ENCODE measurements around the gene IGLL5. TPM values are rescaled to one million over a fixed set of nuclear protein-coding genes. Genes with fewer than 3 reads are reported as not detected.

IGLL5 gene
- total and polyA plus RNA-seq, 4 experiments from 2014 or later = 0.26 to 3.6 TPM; not detected in 2

DNA sequence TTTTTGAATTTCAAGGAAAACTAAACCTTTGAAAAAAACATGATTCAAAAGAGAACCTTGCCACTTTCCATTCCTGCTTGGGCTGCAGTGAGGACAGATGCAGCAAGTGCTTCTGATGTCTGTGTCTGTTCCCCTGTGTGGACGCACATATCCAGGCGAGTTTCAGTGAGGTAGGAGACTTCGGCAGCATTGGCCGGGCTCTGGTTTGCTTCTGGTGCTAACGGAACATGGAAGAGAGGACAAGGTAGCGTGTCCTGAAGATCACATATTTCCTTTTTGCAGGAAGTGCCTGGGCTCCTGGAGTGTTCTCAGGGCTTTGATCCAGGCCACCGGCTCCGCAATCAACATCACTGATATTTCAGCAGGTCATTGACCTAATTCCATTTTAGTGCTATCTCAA, 33.1 kb upstream of the IGLL5 start:
- POLR2A ChIA-PET (ENCODE audit: partially characterized antibody) = interaction anchor here (2.0 to 14.8 kb wide), 2 partner anchors 12 to 38 kb away, joined by 8 to 250 read pairs; no protein-coding TSS in a partner anchor

DNA sequence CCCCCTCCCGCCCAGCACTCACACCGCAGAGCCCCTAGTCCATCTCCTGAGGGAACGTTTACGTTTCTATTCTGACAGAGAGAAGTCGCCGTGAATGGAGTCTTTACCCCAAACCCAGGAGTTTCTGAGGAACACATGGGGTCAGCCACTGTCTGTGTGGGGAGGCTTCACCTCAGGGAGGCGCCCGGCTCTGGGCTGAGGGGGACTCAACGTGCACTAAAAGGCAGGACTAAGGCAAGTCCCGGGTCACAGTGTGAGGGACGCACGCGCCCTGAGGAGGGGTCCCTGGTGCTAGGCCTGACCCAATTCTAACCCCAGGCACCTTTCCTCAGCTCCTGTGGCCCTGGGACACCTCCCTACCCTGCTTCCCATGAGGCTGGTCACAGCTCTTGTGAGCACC, 32.5 kb upstream of the IGLL5 start:
- H3K36me3 Mint-ChIP-seq = no peaks in the 10 kb centered on the region
- H3K4me3 Mint-ChIP-seq = no peak overlapping the region
- CTCF ChIA-PET (ENCODE audit: partially characterized antibody) = interaction anchor here (0.9 to 15.2 kb wide), 14 partner anchors 9 to 110 kb away, joined by 3 to 560 read pairs (median 7); no protein-coding TSS in a partner anchor
- Histone ChIP-seq H3K4me1 (ENCODE audit: insufficient read depth, low read length) (no peaks in the 10 kb centered on the region), H3K27ac (ENCODE audit: low read depth, low read length) (no peak overlapping the region), H3K27me3 (ENCODE audit: insufficient read depth, low read length) (no peaks in the 10 kb centered on the region), H3K4me3 (ENCODE audit: low read length in 2 of 2) (no peak overlapping the region), H3K36me3 (ENCODE audit: insufficient read depth, low read length) (no peaks in the 10 kb centered on the region), H3K9me3 (ENCODE audit: control insufficient read depth in 1 of 2, low read length in 2 of 2) (no peaks in the 10 kb centered on the region)
- DNase-seq = no peak
- H3K9me3 Mint-ChIP-seq = no peaks in the 10 kb centered on the region
- POLR2A ChIA-PET (ENCODE audit: partially characterized antibody) = interaction anchor here (1.0 to 14.8 kb wide), 6 partner anchors 11 to 102 kb away, joined by 3 to 250 read pairs (median 7); no protein-coding TSS in a partner anchor
- peaks cover 0 to 1% of the 10 kb centered on the region in 2 donors for H3K27me3 Mint-ChIP-seq
- peak overlapping the region in 1 of 7 donors; percentile 53 for H3K27ac Mint-ChIP-seq
- intact Hi-C loops (cut with micrococcal nuclease) = no loop called here
- H3K4me1 Mint-ChIP-seq = peaks cover 3 to 11% (median 5%) of the 10 kb centered on the region in 4 donors

More for the DNA sequence above, 33.1 kb upstream of the IGLL5 start:
- Histone ChIP-seq H3K27me3 (ENCODE audit: insufficient read depth, low read length) (no peaks in the 10 kb centered on the region), H3K27ac (ENCODE audit: low read depth, low read length) (no peak overlapping the region), H3K4me3 (ENCODE audit: low read length in 2 of 2) (no peak overlapping the region), H3K4me1 (ENCODE audit: insufficient read depth, low read length) (no peaks in the 10 kb centered on the region), H3K36me3 (ENCODE audit: insufficient read depth, low read length) (no peaks in the 10 kb centered on the region), H3K9me3 (ENCODE audit: control insufficient read depth in 1 of 2, low read length in 2 of 2) (no peaks in the 10 kb centered on the region)
- no peaks in the 10 kb centered on the region for H3K36me3 Mint-ChIP-seq
- no peak overlapping the region for H3K4me3 Mint-ChIP-seq
- peaks cover 0 to 1% of the 10 kb centered on the region in 2 donors for H3K27me3 Mint-ChIP-seq
- DNase-seq = no peak
- H3K9me3 Mint-ChIP-seq = no peaks in the 10 kb centered on the region
- no peak overlapping the region for H3K27ac Mint-ChIP-seq
- CTCF ChIA-PET (ENCODE audit: partially characterized antibody) = interaction anchor here (1.9 to 15.2 kb wide), 3 partner anchors 11 to 39 kb away, joined by 5 to 560 read pairs (median 12); no protein-coding TSS in a partner anchor
- intact Hi-C loops (cut with micrococcal nuclease) = no loop called here
- peaks cover 4 to 12% (median 5%) of the 10 kb centered on the region in 4 donors for H3K4me1 Mint-ChIP-seq

DNA sequence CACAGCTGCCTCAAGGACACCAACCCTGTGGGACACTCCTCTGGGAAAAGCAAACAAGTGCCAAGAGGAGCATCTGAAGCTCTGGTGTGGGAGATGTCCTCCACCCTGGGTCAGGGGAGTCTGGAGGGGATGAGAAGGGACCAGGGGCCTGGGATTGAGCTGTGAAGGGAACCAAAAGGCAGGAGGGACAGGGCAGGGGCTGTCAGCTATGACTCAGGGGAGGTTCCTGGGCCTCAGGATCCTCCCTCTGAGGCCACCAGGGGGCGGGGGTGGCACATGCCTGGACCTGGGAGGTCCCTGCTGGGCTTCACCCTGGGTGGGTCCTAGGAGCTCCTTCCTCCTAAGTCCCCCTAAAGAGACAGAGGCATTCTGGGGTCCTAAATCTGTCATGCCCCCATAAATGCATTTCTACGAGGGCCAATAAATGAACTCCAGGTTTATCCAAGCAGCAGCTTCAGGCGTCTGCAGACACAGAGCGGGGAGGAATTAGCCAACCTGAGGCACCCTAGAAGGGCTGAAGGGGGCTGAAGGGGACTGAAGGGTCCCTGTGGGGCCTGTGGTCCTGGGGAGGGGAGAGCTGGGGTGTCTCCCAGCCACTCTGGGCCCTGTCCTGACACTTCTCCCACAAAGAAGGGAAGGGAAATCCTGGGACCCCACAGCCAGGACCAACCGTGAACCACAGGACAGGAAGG, 31.9 kb upstream of the IGLL5 start:
- Histone ChIP-seq H3K27me3 (ENCODE audit: insufficient read depth, low read length) (no peaks in the 10 kb centered on the region), H3K27ac (ENCODE audit: low read depth, low read length) (no peak overlapping the region), H3K36me3 (ENCODE audit: insufficient read depth, low read length) (no peaks in the 10 kb centered on the region), H3K9me3 (ENCODE audit: control insufficient read depth in 1 of 2, low read length in 2 of 2) (no peaks in the 10 kb centered on the region), H3K4me1 (ENCODE audit: insufficient read depth, low read length) (no peaks in the 10 kb centered on the region), H3K4me3 (ENCODE audit: low read length in 2 of 2) (no peak overlapping the region)
- no peaks in the 10 kb centered on the region for H3K9me3 Mint-ChIP-seq
- peak overlapping the region in 4 of 7 donors; percentile 1 to 74 (median 53) for H3K27ac Mint-ChIP-seq
- H3K4me3 Mint-ChIP-seq = no peak overlapping the region
- no peaks in the 10 kb centered on the region for H3K36me3 Mint-ChIP-seq
- ChIA-PET POLR2A (ENCODE audit: partially characterized antibody) (interaction anchor here (1.0 to 14.8 kb wide), 6 partner anchors 10 to 102 kb away, joined by 3 to 250 read pairs (median 7); no protein-coding TSS in a partner anchor), CTCF (ENCODE audit: partially characterized antibody) (interaction anchor here (0.9 to 15.2 kb wide), 15 partner anchors 8 to 110 kb away, joined by 3 to 560 read pairs (median 5); no protein-coding TSS in a partner anchor)
- peaks cover 0 to 1% of the 10 kb centered on the region in 2 donors for H3K27me3 Mint-ChIP-seq
- peak in 4 of 5 donors; percentile 11 to 25 (median 16) for DNase-seq
- intact Hi-C loops (cut with micrococcal nuclease) = no loop called here
- peaks cover 3 to 11% (median 5%) of the 10 kb centered on the region in 4 donors for H3K4me1 Mint-ChIP-seq

DNA sequence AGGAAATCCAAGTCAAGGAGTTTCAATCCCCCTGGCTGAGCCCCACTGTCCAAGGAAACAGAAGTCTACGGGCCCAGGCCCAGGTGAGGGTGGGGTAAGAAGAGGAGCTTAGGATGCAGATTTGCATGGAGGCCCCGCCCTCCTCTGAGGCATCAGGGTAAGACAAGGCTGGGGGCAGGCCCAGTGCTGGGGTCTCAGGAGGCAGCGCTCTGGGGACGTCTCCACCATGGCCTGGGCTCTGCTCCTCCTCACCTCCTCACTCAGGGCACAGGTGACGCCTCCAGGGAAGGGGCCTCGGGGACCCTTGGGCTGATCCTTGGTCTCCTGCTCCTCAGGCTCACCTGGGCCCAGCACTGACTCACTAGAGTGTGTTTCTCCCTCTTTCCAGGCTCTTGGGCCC, 31.3 kb upstream of the IGLL5 start:
- Mint-ChIP-seq H3K4me3 (no peak overlapping the region), H3K9me3 (no peaks in the 10 kb centered on the region), H3K27me3 (peaks cover 0 to under 1% of the 10 kb centered on the region in 2 donors), H3K4me1 (peaks cover 3 to 11% (median 5%) of the 10 kb centered on the region in 4 donors), H3K27ac (peak overlapping the region in 2 of 7 donors; percentile 31 to 81), H3K36me3 (no peaks in the 10 kb centered on the region)
- no peaks in the 10 kb centered on the region for H3K9me3 ChIP-seq (ENCODE audit: control insufficient read depth in 1 of 2, low read length in 2 of 2)
- intact Hi-C loops (cut with micrococcal nuclease) = no loop called here
- no peaks in the 10 kb centered on the region for H3K4me1 ChIP-seq (ENCODE audit: insufficient read depth, low read length)
- H3K27me3 ChIP-seq (ENCODE audit: insufficient read depth, low read length) = no peaks in the 10 kb centered on the region
- POLR2A ChIA-PET (ENCODE audit: partially characterized antibody) = interaction anchor here (1.1 to 14.8 kb wide), 4 partner anchors 10 to 103 kb away, joined by 3 to 250 read pairs (median 10); no protein-coding TSS in a partner anchor
- CTCF ChIA-PET (ENCODE audit: partially characterized antibody) = interaction anchor here (1.0 to 15.2 kb wide), 9 partner anchors 9 to 110 kb away, joined by 3 to 560 read pairs (median 12); no protein-coding TSS in a partner anchor
- no peak overlapping the region for H3K4me3 ChIP-seq (ENCODE audit: low read length in 2 of 2)
- no peak overlapping the region for H3K27ac ChIP-seq (ENCODE audit: low read depth, low read length)
- H3K36me3 ChIP-seq (ENCODE audit: insufficient read depth, low read length) = no peaks in the 10 kb centered on the region
- DNase-seq = no peak

DNA sequence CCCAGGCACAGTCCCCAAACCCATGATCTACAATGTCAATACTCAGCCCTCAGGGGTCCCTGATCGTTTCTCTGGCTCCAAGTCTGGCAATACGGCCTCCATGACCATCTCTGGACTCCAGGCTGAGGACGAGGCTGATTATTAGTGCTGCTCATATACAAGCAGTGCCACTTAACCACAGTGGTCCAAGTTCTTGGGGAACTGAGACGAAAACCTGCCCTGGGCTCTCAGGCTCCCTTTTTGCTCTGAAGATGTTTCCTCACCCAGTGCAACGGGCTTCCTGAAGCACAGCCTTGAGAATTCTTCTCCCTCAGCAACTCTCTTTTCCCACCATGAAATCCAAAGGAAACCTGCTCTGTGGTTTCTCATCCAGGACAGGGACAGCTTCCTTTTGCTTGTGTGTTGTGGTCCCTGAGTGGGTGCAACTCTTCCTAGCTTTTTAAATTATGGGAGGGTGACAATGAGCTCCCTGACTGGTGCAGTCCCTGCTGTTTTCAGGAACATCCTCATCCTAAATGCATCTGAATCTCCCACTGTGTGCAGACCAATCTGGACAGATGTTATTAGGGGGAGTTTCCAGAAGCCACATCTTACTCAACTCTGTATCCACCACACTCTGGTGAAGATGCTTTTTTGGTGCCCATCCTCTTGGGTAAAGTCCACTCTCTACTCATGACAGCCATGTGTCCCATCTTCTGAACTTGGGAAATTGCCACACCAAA, 30.6 kb upstream of the IGLL5 start:
- H3K4me3 ChIP-seq (ENCODE audit: low read length in 2 of 2) = no peak overlapping the region
- H3K4me1 ChIP-seq (ENCODE audit: insufficient read depth, low read length) = no peaks in the 10 kb centered on the region
- H3K36me3 Mint-ChIP-seq = no peaks in the 10 kb centered on the region
- H3K4me3 Mint-ChIP-seq = peak overlapping the region in 1 of 8 donors; percentile 34
- no peaks in the 10 kb centered on the region for H3K27me3 Mint-ChIP-seq
- no peaks in the 10 kb centered on the region for H3K27me3 ChIP-seq (ENCODE audit: insufficient read depth, low read length)
- no peaks in the 10 kb centered on the region for H3K9me3 Mint-ChIP-seq
- ChIA-PET POLR2A (ENCODE audit: partially characterized antibody) (interaction anchor here (1.0 to 14.8 kb wide), 3 partner anchors 32 to 104 kb away, joined by 5 to 250 read pairs (median 11); no protein-coding TSS in a partner anchor), CTCF (ENCODE audit: partially characterized antibody) (interaction anchor here (1.6 to 15.2 kb wide), 8 partner anchors 8 to 104 kb away, joined by 9 to 560 read pairs (median 13); no protein-coding TSS in a partner anchor)
- H3K4me1 Mint-ChIP-seq = peaks cover 3 to 11% (median 5%) of the 10 kb centered on the region in 4 donors
- no peaks in the 10 kb centered on the region for H3K36me3 ChIP-seq (ENCODE audit: insufficient read depth, low read length)
- H3K27ac ChIP-seq (ENCODE audit: low read depth, low read length) = no peak overlapping the region
- peak overlapping the region in 4 of 7 donors; percentile 31 to 81 (median 50) for H3K27ac Mint-ChIP-seq
- DNase-seq = no peak
- intact Hi-C loops (cut with micrococcal nuclease) = no loop called here
- H3K9me3 ChIP-seq (ENCODE audit: control insufficient read depth in 1 of 2, low read length in 2 of 2) = no peaks in the 10 kb centered on the region

DNA sequence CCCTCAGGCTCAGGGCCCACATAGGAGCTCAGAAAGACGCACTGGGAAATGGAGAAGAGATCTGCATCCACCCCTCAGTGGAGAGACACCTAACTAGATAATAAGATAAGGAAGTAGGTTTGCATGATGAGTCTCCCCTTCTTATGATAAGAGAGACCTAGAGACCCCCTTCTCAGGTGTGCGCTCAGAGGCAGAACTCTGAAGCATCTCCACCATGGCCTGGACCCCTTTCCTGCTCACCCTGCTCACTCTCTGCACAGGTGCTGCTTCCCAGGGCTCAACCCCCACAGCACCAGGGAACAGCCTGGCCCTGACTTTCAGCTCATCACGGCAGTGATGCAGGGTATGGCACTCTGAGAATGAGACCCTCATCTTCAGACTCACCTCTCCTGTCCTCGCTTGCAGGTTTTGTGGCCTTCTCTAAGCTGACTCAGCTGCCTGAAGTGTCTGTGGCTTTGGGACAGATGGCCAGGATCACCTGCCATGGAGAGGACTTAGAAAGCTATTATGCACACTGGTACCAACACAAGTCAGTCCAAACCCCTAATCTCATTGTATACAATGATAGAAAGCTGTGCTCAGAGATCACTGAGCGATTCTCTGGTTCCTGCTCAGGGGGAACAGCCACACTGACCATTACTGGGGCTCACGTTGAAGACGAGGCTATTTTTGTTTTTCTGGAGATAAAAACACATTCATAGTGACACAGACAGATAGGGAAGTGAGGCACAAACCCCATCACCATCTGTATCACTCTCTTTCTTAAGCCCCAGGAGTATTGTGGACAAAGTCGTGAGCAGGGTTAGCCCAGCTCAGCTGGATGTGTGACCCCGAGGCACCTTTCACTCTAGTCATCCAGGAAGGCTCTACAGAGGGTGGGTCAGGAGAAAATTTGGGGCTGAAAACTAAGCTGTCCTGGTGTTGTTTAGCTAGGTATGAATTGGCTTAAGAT, 29.7 kb upstream of the IGLL5 start:
- Mint-ChIP-seq H3K9me3 (no peaks in the 10 kb centered on the region), H3K27me3 (no peaks in the 10 kb centered on the region), H3K27ac (peak overlapping the region in 3 of 7 donors; percentile 31 to 77 (median 59)), H3K4me3 (no peak overlapping the region), H3K36me3 (no peaks in the 10 kb centered on the region), H3K4me1 (peaks cover under 1 to 11% (median 4%) of the 10 kb centered on the region in 4 donors)
- Histone ChIP-seq H3K9me3 (ENCODE audit: control insufficient read depth in 1 of 2, low read length in 2 of 2) (no peaks in the 10 kb centered on the region), H3K27me3 (ENCODE audit: insufficient read depth, low read length) (no peaks in the 10 kb centered on the region), H3K4me3 (ENCODE audit: low read length in 2 of 2) (no peak overlapping the region), H3K27ac (ENCODE audit: low read depth, low read length) (no peak overlapping the region), H3K36me3 (ENCODE audit: insufficient read depth, low read length) (no peaks in the 10 kb centered on the region), H3K4me1 (ENCODE audit: insufficient read depth, low read length) (no peaks in the 10 kb centered on the region)
- ChIA-PET CTCF (ENCODE audit: partially characterized antibody) (interaction anchor here (0.9 to 15.2 kb wide), 8 partner anchors 9 to 112 kb away, joined by 3 to 560 read pairs (median 10); no protein-coding TSS in a partner anchor), POLR2A (ENCODE audit: partially characterized antibody) (interaction anchor here (1.0 to 14.8 kb wide), 2 partner anchors 33 to 41 kb away, joined by 5 to 250 read pairs; no protein-coding TSS in a partner anchor)
- no peak for DNase-seq
- intact Hi-C loops (cut with micrococcal nuclease) = no loop called here

All from CD4-positive, alpha-beta memory T cell (primary cell).